WTC11 (cell line): ENCODE data around the gene SWI5. TPM values are rescaled to one million over a fixed set of nuclear protein-coding genes. Genes with fewer than 3 reads are reported as not detected.

Experiments used
- ATAC-seq: fragments of 200-7000 bp; cut with Tn5 transposase; 2 replicates; pipeline ENCODE4 v1.10.0; 2021; ENCODE audit warnings: mild to moderate bottlenecking, moderate library complexity
- CTCF ChIA-PET: fragments of 300-600 bp; sonication (Branson Sonifier 250); formaldehyde crosslinking; loops from one replicate; lab custom pipeline; 2021; ENCODE audit warnings: antibody characterized with exemption; lab: Charles Lee
- POLR2A ChIA-PET: fragments of 350-600 bp; sonication (Branson Sonifier 250); formaldehyde crosslinking; loops from one replicate; lab custom pipeline; 2021; ENCODE audit warnings: antibody characterized with exemption; lab: Charles Lee
- DNase-seq: peaks from one replicate; pipeline ENCODE4 v3.0.0; 2021; ENCODE audit warnings: low spot score
- H3K27ac Mint-ChIP-seq: 2 replicates; pipeline ENCODE4 v1.8.0; 2021; ENCODE audit warnings: mixed read lengths
- H3K27me3 Mint-ChIP-seq: 2 replicates; pipeline ENCODE4 v1.8.0; 2021; ENCODE audit warnings: low read depth, mild to moderate bottlenecking, moderate library complexity, mixed read lengths
- H3K36me3 Mint-ChIP-seq: 2 replicates; pipeline ENCODE4 v1.8.0; 2021; ENCODE audit warnings: mixed read lengths
- H3K4me1 Mint-ChIP-seq: 2 replicates; pipeline ENCODE4 v1.8.0; 2022; ENCODE audit warnings: mixed read lengths
- H3K4me3 Mint-ChIP-seq: 2 replicates; pipeline ENCODE4 v1.8.0; 2021; ENCODE audit warnings: mild to moderate bottlenecking, moderate library complexity, mixed read lengths
- H3K9me3 Mint-ChIP-seq: 2 replicates; pipeline ENCODE4 v1.8.0; 2021; ENCODE audit warnings: mixed read lengths
- ATF1 ChIP-seq: sonication (generic); formaldehyde crosslinking; IDR thresholded peaks from 2 replicates; pipeline ENCODE4 v1.8.1; 2023; ENCODE audit warnings: mild to moderate bottlenecking, moderate library complexity, missing genetic modification reagents
- EMX1 ChIP-seq: fragments of 250-450 bp; sonication (Bioruptor Pico); IDR thresholded peaks from 2 replicates; pipeline ENCODE4 v1.8.0; 2021; ENCODE audit warnings: mild to moderate bottlenecking
- ESRRA ChIP-seq: sonication (generic); formaldehyde crosslinking; IDR thresholded peaks from 2 replicates; pipeline ENCODE4 v1.8.1; 2022; ENCODE audit warnings: mild to moderate bottlenecking, missing genetic modification reagents, borderline replicate concordance
- GRHL2 ChIP-seq: fragments of 250-450 bp; sonication (Bioruptor Pico); IDR thresholded peaks from 2 replicates; pipeline ENCODE4 v1.8.0; 2022; ENCODE audit warnings: mild to moderate bottlenecking, moderate library complexity; ENCODE audit not compliant: insufficient replicate concordance, severe bottlenecking
- GTF2I ChIP-seq: fragments of 250-450 bp; sonication (Bioruptor Pico); conservative IDR thresholded peaks from 2 replicates; pipeline ENCODE4 v1.4.0; 2021; ENCODE audit warnings: mild to moderate bottlenecking
- PRDM15 ChIP-seq: sonication (generic); formaldehyde crosslinking; IDR thresholded peaks from 2 replicates; pipeline ENCODE4 v1.8.0; 2022; ENCODE audit warnings: missing genetic modification reagents
- SP1 ChIP-seq: sonication (generic); formaldehyde crosslinking; conservative IDR thresholded peaks from 2 replicates; pipeline ENCODE4 v1.8.1; 2022; ENCODE audit warnings: missing genetic modification reagents
- USF1 ChIP-seq: sonication (generic); formaldehyde crosslinking; IDR thresholded peaks from 2 replicates; pipeline ENCODE4 v1.8.0; 2022; ENCODE audit warnings: mild to moderate bottlenecking, missing genetic modification reagents
- ZBTB21 ChIP-seq: sonication (generic); formaldehyde crosslinking; IDR thresholded peaks from 2 replicates; pipeline ENCODE4 v1.8.1; 2023; ENCODE audit warnings: mild to moderate bottlenecking, missing genetic modification reagents, borderline replicate concordance
- ZNF425 ChIP-seq: fragments of 250-450 bp; sonication (Bioruptor Pico); conservative IDR thresholded peaks from 2 replicates; pipeline ENCODE4 v1.9.0; 2021; ENCODE audit warnings: mild to moderate bottlenecking
- ZNF671 ChIP-seq: fragments of 250-450 bp; sonication (Bioruptor Pico); IDR thresholded peaks from 2 replicates; pipeline ENCODE4 v1.8.0; 2021; ENCODE audit warnings: mild to moderate bottlenecking
- total RNA-seq: library from RNA; stranded (reverse); gene quantifications from 3 replicates; pipeline ENCODE4 v1.2.3, GENCODE V29; 2021
- TF ChIP-seq, protein P1 (sequence below): sonication (generic); formaldehyde crosslinking; IDR thresholded peaks from 2 replicates; pipeline ENCODE4 v1.8.0; 2022; ENCODE audit warnings: mild to moderate bottlenecking, missing genetic modification reagents

The SWI5 gene
- total RNA-seq, 1 experiment from 2014 or later: 26.2 TPM

DNA sequence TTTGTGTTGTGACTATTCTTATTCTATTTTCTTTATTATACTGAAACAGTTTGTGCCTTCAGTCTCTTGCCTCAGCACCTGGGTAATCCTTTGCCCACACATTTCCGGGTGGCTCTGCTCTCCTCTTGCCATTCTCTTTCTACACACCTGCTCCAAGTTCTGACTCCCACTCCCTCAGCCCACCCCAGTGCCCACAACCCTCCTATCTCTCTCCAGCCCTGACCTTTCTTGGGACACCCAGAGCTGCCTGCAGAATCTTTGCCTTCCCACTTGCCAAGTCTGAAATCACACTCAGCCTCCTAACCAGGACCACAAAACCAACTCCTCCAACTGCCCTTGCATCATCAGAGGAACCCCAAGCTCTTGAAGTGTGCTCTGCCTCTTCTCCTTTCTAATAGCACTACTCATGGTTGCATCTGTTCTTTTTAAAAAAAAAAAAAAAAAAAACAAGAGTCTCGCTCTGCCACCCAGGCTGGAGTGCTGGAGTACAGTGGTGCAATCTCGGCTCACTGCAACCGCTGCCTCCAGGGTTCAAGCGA is 4.1 kb downstream of the SWI5 start:
- no peaks in the 10 kb centered on the region for H3K36me3 Mint-ChIP-seq
- TF ChIP-seq USF1 (CRISPR knock-in tag): no peak
- no peaks in the 10 kb centered on the region; the same call in 1 of the 2 replicates for H3K27me3 Mint-ChIP-seq
- H3K9me3 Mint-ChIP-seq: no peaks in the 10 kb centered on the region
- POLR2A ChIA-PET: interaction anchor here (0.7 kb wide), 1 partner anchor 1761 kb away, joined by 6 read pairs; no protein-coding TSS in a partner anchor
- no peak overlapping the region for H3K27ac Mint-ChIP-seq
- H3K4me3 Mint-ChIP-seq: no peak overlapping the region
- no peak for ATAC-seq
- CTCF ChIA-PET: interaction anchor here (0.5 kb wide), 1 partner anchor 587 kb away, joined by 3 read pairs; no protein-coding TSS in a partner anchor
- peaks cover 9% of the 10 kb centered on the region for H3K4me1 Mint-ChIP-seq
- DNase-seq: no peak

GRCh38 chr9:128282500-128282899 is 6.4 kb downstream of the SWI5 start:
- Mint-ChIP-seq H3K9me3 (no peaks in the 10 kb centered on the region), H3K27me3 (no peaks in the 10 kb centered on the region), H3K36me3 (peaks cover 3% of the 10 kb centered on the region; the same call in 1 of the 2 replicates), H3K27ac (no peak overlapping the region), H3K4me1 (peaks cover 1% of the 10 kb centered on the region), H3K4me3 (no peak overlapping the region)
- TF ChIP-seq PRDM15: no peak
- TF ChIP-seq ZBTB21 (CRISPR knock-in tag): no peak
- TF ChIP-seq GRHL2 (CRISPR knock-in tag): no peak
- no peak for TF ChIP-seq SP1 (CRISPR knock-in tag)
- no peak for TF ChIP-seq GTF2I
- TF ChIP-seq, protein P1, sequence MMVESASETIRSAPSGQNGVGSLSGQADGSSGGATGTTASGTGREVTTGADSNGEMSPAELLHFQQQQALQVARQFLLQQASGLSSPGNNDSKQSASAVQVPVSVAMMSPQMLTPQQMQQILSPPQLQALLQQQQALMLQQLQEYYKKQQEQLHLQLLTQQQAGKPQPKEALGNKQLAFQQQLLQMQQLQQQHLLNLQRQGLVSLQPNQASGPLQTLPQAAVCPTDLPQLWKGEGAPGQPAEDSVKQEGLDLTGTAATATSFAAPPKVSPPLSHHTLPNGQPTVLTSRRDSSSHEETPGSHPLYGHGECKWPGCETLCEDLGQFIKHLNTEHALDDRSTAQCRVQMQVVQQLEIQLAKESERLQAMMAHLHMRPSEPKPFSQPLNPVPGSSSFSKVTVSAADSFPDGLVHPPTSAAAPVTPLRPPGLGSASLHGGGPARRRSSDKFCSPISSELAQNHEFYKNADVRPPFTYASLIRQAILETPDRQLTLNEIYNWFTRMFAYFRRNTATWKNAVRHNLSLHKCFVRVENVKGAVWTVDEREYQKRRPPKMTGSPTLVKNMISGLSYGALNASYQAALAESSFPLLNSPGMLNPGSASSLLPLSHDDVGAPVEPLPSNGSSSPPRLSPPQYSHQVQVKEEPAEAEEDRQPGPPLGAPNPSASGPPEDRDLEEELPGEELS (CRISPR knock-in tag): no peak
- no peak for TF ChIP-seq ESRRA
- no peak for ATAC-seq
- POLR2A ChIA-PET: no interaction called here
- no peak for DNase-seq
- CTCF ChIA-PET: no interaction called here

GRCh38 chr9:128285033-128285784 is 9.1 kb downstream of the SWI5 start:
- ATAC-seq: peak; percentile 43; the same call in 1 of the 2 replicates
- ChIA-PET CTCF (interaction anchor here (0.6 to 1.5 kb wide), 3 partner anchors 10 to 130 kb away, joined by 3 to 6 read pairs (median 3); no protein-coding TSS in a partner anchor), POLR2A (no interaction called here)
- Mint-ChIP-seq H3K4me3 (no peak overlapping the region), H3K36me3 (peaks cover 11% of the 10 kb centered on the region)
- TF ChIP-seq ZNF425 (CRISPR knock-in tag) (no peak), EMX1 (CRISPR knock-in tag) (no peak), ATF1 (CRISPR knock-in tag) (no peak), ZNF671 (CRISPR knock-in tag) (no peak)
- TF ChIP-seq, all 79 proteins: peak for 0
- Mint-ChIP-seq H3K27me3 (no peaks in the 10 kb centered on the region), H3K9me3 (no peaks in the 10 kb centered on the region), H3K4me1 (no peaks in the 10 kb centered on the region), H3K27ac (no peak overlapping the region)
- DNase-seq: no peak
